Kidney capillary endothelial cell (primary cell): ENCODE measurements around the gene IFI27.

ENCODE experiments used
- DNase-seq: peaks from one replicate; pipeline ENCODE4 v3.0.0-alpha.2; 2018; ENCODE audit warnings: low spot score

IFI27 gene

DNA sequence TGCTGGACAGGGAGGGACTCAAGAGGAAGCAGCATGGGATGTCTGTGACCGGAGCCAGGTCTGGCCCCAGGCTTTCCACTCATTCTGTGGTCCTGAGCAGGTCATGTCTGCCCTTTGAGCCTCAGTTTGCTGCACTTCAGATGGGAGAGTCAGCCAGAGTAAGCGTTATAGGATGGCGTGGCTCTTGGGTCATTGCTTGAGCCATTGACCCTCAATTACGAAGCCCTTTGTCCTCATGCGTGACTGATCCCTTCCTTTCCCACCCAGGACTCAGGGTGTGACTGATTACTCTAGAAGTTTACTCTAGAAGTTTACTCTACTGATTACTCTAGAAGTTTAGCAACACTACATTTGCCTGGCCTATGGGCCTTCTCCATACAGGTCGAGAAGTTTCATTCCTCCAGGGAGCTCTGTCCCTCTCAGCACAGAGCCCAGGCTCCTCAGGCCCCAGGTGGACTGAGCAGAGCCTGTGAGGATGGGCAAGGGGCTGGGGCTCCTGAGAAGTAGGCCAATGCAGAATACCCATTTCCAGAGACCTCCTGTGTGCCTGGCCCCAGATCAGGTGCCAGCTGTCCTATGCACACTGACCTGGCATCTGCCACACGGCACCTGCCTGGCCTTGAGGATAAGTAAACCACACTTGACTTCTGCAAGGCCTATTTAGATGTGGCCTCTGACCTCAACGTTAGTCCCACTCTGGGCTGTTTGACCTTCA lies 7.6 kb upstream of the IFI27 start:
- no peak for DNase-seq

DNA sequence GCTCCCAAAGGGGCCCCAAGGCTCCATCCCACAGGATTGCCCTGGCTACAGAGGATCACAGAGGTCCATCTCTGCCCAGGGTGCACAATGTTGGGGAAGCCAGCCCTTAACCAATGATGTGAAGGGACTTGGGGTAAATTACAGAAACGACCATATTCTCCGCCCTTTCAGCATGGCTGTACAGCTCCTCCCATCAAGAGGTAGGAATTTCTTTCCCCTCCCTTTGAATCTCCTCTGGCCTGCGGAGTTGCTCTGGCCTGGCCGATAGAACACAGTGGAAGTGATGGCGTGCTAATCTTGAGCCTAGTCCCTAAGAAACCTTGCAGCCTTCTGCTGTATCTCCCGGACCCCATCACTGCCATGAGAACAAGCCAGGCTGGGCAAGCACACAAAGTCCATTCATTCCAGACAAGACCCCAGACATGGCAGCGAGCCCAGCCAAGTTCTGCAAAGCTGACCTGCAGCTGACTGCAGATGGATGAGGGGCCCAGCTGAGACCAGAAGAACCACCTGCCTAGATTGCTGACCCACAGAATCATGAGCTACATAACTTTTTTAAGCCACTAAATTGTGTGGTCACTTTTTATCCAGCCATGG lies 6.9 kb upstream of the IFI27 start:
- no peak for DNase-seq

DNA sequence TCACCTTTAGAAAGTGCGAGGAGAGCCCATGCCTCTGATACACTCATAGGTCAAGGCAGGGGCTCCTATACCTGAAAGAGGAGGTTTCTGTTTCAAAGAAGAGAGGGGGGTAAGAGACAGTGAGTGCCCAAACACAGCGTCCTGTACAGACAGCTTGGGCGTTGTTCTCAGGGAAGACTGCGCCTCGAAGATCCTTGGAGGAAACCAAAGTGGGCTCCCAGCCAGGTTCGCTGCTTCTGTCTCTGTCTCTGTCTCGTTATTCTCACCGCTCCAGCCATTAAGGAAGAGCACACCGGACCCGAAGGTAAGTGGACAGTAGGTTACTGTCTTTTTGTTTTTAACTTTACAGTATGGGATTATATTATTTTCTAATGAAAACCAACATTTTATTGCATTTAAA lies 5.8 kb upstream of the IFI27 start:
- no peak for DNase-seq

DNA sequence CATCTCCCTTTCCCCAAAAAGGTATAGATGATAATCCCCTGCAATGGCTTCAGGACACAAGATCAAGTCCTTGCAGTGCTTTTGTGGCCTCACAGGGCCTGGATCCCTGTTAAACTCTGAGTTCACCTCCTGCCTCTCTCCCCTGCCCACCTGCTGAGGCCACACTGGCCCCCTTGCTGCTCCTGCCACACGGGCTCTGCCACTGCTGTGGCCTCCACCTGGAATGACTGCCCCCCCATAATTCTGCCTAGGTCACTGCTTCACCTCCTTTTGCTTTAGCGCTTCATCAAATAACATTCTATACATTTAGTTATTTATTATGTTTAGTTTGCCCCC lies 653 bp upstream of the IFI27 start:
- DNase-seq, result no peak

DNA sequence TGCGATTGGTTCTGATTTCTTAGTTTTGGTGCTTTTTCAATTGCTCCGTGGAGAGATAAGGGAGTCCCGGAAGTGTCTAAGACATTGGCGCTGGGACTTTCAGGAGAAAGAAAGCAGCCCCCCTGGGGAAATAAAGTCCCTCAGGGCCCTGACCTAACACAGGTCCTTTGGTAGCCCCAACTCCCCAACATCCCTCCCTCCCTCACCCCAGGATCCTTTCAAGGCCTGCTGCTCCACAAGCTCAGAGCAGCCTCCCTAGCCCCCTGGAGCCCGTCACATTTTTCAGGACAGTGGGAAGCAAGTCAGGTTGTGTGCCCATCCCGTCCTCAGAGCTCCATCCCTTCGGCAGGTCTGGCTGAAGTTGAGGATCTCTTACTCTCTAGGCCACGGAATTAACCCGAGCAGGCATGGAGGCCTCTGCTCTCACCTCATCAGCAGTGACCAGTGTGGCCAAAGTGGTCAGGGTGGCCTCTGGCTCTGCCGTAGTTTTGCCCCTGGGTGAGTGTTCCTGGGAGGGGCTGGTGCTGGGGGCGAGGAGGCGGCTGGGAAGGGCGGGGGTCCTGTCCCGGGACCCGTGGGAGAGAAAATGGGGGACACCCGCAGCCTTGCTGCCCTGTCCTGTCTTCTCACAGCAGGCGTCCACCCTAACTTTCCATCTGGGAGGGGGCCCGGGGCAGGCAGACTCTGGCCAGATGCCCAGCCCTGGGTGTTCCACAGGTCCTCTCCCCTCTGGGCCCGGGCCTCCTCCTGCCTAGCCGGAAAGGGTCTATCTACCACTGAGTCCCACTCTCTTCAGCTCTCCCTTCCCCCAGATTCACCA lies 950 bp downstream of the IFI27 start:
- DNase-seq, result no peak

DNA sequence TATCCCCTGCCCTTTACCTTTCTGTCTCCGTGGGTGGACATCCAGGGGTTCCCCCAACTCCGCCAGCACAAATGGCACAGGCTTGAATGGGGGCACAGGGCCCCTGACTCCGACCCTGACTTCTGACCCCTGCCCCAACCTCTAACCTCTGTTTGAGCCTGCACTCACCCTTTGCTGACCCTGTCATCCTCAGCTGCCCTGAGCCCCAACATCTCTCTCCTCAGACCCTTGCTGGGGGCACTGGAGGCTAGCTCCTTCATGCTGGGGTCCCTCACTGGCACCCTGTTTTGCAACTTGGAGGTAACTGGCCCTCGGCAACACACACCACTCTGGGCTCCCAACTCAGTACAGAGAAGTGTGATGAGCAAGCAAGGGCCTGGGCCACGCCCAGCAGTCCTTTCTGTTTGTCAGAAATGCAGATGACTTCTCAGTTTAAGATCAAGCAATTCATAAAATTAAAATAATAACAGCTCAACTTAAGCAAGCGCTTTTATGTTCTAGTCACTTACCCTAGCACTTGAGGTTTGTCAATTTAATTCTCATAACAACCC lies 2.1 kb downstream of the IFI27 start:
- DNase-seq, result no peak

DNA sequence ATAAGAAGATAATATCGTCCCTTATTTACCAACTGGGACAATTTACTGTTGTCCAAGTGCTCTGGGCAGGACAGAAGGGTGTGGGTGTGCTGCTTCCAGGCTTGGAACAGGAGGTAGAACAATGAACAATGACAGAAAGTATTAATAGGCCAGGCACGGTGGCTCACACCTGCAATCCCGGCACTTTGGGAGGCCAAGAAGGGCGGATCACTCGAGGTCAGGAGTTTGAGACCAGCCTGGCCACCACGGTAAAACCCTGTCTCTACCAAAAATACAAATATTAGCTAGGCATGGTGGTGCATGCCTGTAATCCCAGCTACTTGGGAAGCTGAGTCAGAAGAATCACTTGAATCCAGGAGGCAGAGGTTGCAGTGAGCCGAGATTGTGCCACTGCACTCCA lies 2.5 kb downstream of the IFI27 start:
- no peak for DNase-seq

DNA sequence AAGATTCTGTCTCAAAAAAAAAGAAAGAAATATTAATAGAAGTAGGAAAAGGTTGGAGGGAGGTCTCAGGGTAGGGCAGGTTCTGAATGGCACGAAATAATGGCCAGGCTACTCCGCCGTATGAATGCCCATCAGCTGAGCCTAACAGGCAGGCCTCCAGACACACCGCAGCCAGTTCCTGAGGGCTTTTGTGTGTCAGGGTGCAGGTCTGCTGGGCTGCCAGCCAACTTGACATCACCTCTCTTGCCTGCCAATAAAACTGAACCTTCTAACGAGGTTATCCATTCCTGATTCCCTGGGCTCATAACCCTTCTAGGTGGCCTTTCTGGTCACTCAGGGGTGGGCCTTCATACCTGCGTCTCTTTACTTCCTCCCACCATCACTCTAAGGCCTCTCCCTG lies 3.0 kb downstream of the IFI27 start:
- no peak for DNase-seq

DNA sequence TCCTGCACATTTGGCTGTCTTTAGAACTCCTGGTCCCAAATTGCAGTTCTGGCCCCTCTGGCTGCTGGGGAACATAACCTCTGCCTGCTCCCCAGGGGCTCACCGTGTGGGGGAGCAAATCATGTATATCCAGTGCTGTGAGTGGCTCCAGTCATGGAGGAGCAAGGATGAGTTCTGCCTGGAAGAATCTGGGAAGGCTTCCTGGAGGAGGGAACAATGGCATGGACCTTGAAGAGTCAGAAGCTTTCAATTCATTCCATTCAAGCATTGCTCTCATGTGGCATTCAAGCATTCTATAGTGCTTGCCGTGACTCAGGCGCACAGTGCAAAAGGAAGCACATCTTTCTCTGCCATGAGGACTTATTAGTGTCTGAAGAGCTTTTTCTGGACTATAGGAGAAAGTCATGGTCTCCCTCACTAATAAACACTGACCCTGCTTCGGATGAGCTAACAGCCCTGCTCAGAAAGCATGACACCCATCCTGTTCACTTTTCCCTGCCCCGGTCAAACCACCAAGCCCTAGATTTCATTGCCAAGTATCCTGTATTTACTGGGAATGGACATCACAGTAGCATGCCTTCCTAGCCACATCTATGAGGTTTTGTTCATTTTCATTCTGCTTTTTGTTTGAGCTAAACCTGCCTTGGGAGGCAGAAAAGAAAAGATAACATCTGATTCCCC lies 3.5 kb downstream of the IFI27 start:
- no peak for DNase-seq

DNA sequence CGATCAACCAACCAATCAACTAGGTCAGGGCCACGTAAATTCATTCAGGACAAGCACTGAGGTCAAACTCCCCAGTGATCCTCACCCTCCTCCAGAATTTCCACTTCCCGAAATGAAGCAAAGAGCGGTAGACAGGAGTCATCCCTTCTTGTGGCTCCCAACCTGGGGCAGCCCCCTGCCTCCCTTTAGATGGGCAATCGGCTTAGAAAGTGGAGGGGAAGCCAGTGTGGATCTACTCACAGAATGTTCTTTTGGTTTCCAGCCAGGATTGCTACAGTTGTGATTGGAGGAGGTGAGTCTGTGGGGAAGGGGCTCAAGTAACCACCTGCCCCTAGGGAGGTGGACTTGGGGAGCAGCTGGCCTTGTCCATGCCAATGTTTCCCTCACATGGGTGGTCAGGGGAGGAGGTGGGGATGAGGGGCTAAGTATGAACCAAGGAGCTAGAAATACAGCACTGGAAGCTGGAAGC lies 4.1 kb downstream of the IFI27 start:
- no peak for DNase-seq

DNA sequence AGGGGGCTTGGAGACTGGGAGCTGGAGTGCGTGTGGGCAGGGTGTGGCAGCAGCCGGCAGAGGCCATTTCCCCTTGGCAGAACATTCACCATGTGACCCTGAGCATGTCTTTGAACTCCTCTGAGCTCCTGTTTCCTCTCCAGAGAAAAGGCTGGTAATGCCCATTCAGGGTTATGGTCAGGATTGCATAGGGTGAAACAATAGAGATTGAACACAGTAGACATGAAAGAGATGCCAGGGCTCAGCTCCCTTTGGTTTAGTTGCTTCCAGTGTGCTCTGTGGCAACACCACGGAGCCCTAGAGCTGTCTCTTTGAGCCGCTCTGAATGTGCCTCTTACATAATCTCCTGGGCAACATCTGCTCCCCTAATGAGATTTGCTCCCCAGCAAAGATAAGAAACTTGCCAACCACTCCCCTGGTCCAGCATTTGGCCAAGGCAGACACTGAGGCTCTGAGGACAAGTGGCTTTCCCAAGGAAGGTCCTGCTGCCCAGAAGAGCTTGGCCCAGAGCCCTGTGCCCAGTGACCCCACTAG lies 4.6 kb downstream of the IFI27 start:
- DNase-seq, result no peak

DNA sequence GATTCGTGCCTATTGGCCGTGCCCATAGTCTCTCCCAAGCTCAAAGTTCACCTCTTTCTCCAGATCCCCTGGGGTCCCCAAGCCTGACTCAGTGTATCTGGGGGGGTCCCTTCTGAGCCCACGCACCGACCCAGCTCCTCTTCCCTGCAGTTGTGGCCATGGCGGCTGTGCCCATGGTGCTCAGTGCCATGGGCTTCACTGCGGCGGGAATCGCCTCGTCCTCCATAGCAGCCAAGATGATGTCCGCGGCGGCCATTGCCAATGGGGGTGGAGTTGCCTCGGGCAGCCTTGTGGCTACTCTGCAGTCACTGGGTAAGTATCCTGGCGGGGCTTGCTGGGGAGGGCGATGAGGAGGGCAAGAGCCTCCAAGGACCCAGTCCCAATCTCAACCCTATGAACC lies 5.1 kb downstream of the IFI27 start:
- DNase-seq, result no peak

DNA sequence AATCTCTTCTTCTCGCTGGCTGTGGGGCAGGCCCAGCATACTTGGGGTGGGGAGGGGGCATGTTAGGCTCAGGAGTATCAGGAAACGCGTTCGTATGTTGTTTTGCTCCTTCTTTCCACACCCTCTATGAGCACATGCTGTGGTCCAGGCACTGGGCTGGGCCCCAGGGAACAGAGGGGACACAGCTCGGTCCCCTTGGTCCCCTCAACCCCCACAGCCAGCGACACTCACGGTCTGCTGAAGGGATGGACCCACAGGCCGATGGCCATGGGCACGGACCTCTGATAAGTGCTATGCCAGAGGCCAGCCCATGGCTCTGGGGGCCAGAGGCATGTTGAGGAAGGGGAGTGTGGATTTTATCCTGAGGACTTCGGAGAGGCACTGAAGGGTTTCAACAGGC lies 6.2 kb downstream of the IFI27 start:
- DNase-seq, result no peak

DNA sequence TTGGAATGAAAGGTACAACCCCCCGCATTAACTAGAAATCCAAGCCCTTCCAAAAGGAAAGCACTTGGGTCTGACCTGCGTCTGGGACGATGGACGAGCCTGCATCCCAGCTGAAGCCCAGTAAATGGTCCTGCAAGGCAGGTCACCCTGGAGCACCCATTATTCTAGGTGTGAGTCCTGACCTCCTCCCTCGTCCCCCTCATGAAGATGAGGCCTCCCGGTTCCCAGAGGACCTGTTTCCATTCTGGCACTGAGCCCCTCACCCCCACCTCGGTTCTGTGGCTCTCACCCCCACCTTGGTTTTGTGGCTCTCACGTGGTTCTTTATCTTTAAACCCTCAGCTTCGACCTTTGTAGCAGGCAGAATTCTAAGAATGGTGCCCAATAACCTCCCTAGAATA lies 7.3 kb downstream of the IFI27 start:
- DNase-seq, result no peak

DNA sequence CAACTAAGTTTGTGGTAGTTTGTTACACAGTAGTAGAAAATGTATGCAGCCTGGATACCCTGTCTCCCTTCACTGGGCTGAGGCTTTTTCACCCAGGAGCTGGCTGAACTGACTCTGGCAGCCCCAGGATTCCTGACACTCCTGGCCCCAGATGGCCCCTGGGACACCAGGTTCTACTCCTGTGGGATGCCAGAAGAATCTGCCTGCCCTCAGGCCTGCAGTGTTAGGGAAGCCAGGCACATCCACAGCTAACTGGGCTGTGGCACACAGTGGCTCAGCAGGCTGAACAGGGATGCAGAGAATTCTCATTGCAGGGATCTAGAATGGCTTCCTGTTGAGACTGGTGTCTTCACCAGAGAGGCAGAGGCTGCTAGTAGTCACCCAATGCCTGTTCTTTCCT lies 8.5 kb downstream of the IFI27 start:
- no peak for DNase-seq

DNA sequence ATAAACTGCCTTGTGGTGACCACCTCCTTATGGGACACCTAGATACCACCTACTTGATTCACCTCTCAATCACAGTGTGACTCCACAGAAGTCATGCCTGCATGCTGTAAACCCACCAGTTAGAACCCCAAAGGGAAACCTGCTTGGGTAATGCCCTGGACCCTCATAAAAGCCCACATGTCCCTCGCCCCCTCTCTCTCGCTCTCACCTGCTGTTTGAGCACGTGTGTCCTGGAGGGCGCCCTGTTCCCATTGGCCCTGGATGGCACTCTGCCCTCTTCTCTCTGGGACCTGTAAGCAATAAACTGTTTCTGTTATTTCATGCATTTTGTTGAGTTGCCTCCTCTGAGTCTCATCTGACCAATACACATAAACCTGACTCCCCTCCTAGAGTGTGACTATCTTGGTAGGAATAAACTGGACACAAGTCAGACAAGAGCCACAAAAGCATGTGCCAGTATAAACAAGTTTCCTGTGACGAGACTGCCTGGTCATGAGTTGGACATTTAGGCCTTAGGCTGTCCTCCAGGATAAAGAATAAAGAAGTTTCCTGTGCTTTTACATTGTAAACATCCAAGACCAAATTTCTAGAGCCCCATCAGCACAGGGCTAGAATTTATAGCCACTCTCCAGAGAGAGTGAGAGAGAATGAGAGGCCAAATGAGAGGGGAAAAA lies 10.3 kb downstream of the IFI27 start:
- DNase-seq, result no peak

DNA sequence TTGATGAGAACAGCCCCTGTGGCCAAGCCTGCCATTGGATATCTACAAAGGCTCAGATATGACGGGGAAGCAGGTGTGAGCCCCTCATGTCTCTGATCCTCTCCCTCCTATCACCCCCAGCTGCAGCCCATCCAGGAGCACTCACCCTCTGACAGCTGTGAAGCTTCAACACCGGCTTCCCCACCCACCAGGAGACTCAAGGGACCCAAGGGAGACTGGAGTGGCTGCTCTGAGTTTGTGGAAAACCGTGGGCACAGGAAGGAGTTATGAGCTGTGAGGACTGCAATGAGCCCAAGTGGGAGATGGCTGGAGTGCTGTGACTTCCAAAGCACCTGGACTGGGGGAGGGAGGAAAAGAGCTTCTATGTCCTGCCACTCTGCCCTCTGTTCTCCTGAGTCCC lies 10.9 kb downstream of the IFI27 start:
- no peak for DNase-seq

DNA sequence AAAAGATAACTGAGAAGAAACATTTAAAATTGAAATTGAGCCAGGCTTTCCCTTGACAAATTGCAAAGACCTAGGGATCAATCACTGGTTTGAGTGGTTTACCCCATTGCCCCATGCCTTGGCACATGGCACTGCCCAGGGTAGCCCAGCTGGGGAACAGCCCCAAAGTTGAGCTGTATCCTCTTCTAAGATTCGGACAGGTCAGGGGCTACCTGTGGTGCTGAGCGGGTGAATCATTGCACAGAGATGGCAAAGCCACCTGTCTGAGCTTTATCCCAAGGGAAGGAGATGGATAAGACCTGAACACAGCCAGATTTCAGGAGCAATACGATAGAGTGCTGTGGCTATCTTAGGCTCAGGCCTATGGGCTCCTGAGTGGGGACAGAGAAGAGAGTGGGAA lies 11.9 kb downstream of the IFI27 start:
- no peak for DNase-seq

DNA sequence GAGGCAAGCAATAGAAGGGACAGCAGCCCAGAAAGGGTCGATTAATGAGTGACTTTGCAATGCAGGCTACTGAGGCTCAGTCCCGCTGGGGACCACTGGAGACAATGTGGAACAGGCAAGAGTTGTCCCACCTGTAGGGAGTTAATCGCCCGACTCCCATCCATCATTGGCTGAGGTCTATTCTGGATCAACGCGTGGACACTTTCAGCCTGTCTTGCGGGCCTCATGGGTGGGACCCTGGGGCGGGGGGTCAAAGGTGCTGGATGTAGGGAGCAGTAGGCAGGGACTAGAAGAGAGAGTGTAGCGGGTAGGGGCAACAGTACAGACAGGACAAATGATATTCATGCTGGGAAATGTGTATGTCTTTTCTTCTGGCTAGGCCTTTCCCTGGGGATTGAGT lies 12.8 kb downstream of the IFI27 start:
- DNase-seq, result no peak

DNA sequence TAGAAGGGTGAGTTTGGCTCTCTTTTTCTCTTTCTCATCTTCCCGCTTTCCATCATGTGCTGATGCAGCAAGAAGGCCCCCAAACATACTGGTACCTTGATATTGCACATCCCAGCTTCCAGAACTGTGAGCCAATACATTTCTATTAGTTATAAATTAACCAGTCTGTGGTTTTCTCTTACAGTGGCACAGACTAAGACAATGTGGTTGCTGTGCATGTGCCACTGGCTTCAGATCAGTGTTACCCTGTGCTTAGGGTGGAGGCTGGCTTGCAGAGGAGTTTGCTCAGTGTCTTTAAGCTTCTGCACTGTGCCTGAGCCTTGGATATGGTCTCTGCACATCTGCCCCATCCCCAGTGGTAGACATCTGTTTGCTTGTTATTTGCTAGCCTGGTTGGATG lies 13.3 kb downstream of the IFI27 start:
- DNase-seq, result no peak

DNA sequence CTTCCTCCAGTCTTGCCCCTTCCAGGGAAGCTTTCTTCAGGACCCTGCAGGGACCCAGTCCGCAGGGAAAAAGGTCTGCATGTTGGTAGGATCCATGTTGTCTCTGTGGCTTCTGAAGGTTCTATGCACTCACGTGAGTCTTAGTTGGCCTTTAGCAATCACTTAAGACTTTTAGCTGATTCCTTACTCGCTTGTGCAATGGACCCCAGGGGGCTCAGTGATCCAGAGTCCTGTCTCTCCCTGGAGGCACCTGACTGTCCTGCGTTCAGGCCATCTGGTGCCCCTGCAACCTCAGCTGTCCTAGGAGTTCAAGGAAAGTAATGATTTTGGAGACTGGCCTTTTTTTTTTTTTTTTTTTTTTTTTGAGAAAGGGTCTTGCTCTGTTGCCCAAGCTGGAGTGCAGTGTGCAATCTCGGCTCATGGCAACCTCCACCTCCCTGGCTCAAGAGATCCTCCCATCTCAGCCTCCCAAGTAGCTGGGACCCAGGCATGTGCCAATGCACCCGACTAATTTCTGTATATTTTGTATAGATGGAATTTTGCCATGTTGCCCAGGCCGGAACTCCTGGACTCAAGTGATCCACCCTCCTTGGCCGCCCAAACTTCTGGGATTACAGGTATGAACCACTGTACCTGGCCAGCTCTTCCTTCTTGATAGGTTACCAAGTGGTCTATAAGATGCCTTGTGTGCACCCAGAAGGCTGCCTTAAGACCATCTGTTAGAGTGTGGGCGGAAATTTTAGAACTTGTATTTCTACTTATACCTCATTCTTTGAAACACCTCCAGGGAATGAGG lies 14.2 kb downstream of the IFI27 start:
- DNase-seq, result no peak
